Measurements from ENCODE around the gene KDM4C.
A peak's percentile ranks its signal among the peaks of the same experiment; 100 is the strongest.

Gene KDM4C

GRCh38 chr9:6904371-6904770 lies 146.6 kb downstream of the KDM4C start:
- DNase-seq (ENCODE audit: low spot score): peak; percentile 91

GRCh38 chr9:6905850-6906375 lies 148.1 kb downstream of the KDM4C start:
- peak; percentile 58 for DNase-seq (ENCODE audit: low spot score)

GRCh38 chr9:6907772-6908381 lies 150.1 kb downstream of the KDM4C start:
- peak; percentile 87 for DNase-seq (ENCODE audit: low spot score)

GRCh38 chr9:6909181-6909580 lies 151.4 kb downstream of the KDM4C start:
- no peak for DNase-seq (ENCODE audit: low spot score)

GRCh38 chr9:6910032-6910431 lies 152.3 kb downstream of the KDM4C start:
- no peak for DNase-seq (ENCODE audit: low spot score)

GRCh38 chr9:6910497-6910896 lies 152.7 kb downstream of the KDM4C start:
- DNase-seq (ENCODE audit: low spot score): no peak

GRCh38 chr9:6911901-6912638 lies 154.3 kb downstream of the KDM4C start:
- peak; percentile 80 for DNase-seq (ENCODE audit: low spot score)

GRCh38 chr9:6915635-6916034 lies 157.9 kb downstream of the KDM4C start:
- no peak for DNase-seq (ENCODE audit: low spot score)

GRCh38 chr9:6917162-6917561 lies 159.4 kb downstream of the KDM4C start:
- no peak for DNase-seq (ENCODE audit: low spot score)

GRCh38 chr9:6920041-6920440 lies 162.3 kb downstream of the KDM4C start:
- DNase-seq (ENCODE audit: low spot score): no peak

GRCh38 chr9:6921315-6921714 lies 163.5 kb downstream of the KDM4C start:
- no peak for DNase-seq (ENCODE audit: low spot score)

- DNase-seq (ENCODE audit: low spot score): no peak
These were observed 164.4 kb downstream of the KDM4C start for GRCh38 chr9:6922124-6922676.

- no peak for DNase-seq (ENCODE audit: low spot score)
These were observed 164.9 kb downstream of the KDM4C start for GRCh38 chr9:6922680-6923079.

- no peak for DNase-seq (ENCODE audit: low spot score)
These were observed 165.3 kb downstream of the KDM4C start for GRCh38 chr9:6923086-6923485.

GRCh38 chr9:6924149-6924548 lies 166.4 kb downstream of the KDM4C start:
- DNase-seq (ENCODE audit: low spot score): peak; percentile 51

GRCh38 chr9:6924988-6925563 lies 167.3 kb downstream of the KDM4C start:
- DNase-seq (ENCODE audit: low spot score): peak; percentile 78

GRCh38 chr9:6925836-6926235 lies 168.1 kb downstream of the KDM4C start:
- no peak for DNase-seq (ENCODE audit: low spot score)

GRCh38 chr9:6926436-6926835 lies 168.7 kb downstream of the KDM4C start:
- DNase-seq (ENCODE audit: low spot score): peak; percentile 52

GRCh38 chr9:6927838-6928237 lies 170.1 kb downstream of the KDM4C start:
- DNase-seq (ENCODE audit: low spot score): no peak

GRCh38 chr9:6928863-6929262 lies 171.1 kb downstream of the KDM4C start:
- no peak for DNase-seq (ENCODE audit: low spot score)

- DNase-seq (ENCODE audit: low spot score): no peak
These were observed 171.9 kb downstream of the KDM4C start for GRCh38 chr9:6929441-6930215.

GRCh38 chr9:6930827-6931226 lies 173.1 kb downstream of the KDM4C start:
- DNase-seq (ENCODE audit: low spot score): no peak

Measured in cerebellar cortex (tissue), 1 donor.